Measurements from ENCODE around the gene ZNFX1. TPM values are rescaled to one million over a fixed set of nuclear protein-coding genes. Genes with fewer than 3 reads are reported as not detected.

ZNFX1 gene
- total RNA-seq, 1 experiment from 2014 or later = 11.0 TPM

DNA sequence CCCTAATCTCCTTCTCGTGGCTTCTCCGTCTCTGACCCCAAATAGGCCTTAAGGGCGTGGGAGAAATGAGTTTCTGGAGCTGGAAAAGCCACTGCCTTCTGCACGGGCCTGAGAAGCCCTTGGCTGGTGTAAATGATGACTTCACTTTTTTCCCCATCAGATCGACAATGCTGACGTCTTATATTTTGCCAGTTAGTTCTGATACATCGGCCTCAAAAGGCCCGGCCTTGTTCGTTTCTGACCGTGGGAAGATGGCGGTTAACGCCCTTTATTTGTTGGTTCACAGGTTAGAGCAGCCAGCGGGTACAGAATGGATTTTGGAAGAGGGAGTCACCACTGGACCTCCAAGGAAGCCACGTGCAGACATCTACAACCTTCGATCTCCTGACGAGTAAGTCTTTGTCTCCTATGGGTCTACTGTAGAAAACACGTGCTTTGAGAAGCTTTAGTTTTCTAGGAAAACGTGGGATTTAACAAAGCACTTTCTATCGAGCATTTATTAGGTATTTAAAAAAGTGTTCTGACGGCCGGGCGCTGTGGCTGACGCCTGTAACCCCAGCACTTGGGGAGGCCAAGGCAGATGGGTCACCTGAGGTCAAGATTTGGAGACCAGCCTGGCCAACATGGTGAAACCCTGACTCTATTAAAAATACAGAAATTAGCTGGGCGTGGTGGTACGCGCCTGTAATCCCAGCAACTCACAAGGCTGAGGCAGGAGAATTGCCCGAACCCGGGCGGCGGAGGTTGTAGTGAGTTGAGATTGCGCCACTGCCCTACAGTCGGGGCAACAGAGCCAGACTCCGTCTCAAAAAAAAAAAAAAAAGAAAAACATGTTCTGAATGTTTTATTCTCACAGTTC lies 1.2 kb upstream of the ZNFX1 start (continued):
- TF ChIP-seq, protein P1, sequence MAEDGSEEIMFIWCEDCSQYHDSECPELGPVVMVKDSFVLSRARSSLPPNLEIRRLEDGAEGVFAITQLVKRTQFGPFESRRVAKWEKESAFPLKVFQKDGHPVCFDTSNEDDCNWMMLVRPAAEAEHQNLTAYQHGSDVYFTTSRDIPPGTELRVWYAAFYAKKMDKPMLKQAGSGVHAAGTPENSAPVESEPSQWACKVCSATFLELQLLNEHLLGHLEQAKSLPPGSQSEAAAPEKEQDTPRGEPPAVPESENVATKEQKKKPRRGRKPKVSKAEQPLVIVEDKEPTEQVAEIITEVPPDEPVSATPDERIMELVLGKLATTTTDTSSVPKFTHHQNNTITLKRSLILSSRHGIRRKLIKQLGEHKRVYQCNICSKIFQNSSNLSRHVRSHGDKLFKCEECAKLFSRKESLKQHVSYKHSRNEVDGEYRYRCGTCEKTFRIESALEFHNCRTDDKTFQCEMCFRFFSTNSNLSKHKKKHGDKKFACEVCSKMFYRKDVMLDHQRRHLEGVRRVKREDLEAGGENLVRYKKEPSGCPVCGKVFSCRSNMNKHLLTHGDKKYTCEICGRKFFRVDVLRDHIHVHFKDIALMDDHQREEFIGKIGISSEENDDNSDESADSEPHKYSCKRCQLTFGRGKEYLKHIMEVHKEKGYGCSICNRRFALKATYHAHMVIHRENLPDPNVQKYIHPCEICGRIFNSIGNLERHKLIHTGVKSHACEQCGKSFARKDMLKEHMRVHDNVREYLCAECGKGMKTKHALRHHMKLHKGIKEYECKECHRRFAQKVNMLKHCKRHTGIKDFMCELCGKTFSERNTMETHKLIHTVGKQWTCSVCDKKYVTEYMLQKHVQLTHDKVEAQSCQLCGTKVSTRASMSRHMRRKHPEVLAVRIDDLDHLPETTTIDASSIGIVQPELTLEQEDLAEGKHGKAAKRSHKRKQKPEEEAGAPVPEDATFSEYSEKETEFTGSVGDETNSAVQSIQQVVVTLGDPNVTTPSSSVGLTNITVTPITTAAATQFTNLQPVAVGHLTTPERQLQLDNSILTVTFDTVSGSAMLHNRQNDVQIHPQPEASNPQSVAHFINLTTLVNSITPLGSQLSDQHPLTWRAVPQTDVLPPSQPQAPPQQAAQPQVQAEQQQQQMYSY (CRISPR knock-in tag; IDR thresholded peaks at IDR 0.05) = no peak
- TF ChIP-seq ELF4 (CRISPR knock-in tag; IDR thresholded peaks at IDR 0.05; ENCODE audit: low read depth) (no peak), ETV6 (CRISPR knock-in tag; IDR thresholded peaks at IDR 0.05) (no peak), ZNF219 (CRISPR knock-in tag; IDR thresholded peaks at IDR 0.05; ENCODE audit: borderline replicate concordance) (no peak), NR3C1 (CRISPR knock-in tag; conservative IDR thresholded peaks at IDR 0.05; ENCODE audit: low read depth) (no peak), EMX1 (CRISPR knock-in tag; IDR thresholded peaks at IDR 0.05) (0 out of 2 replicates have a peak, but pooled peaks have one; percentile 22), ZNF263 (CRISPR knock-in tag; IDR thresholded peaks at IDR 0.05; ENCODE audit: low read depth) (no peak), FOXK1 (CRISPR knock-in tag; IDR thresholded peaks at IDR 0.05) (no peak), TEAD1 (CRISPR knock-in tag; IDR thresholded peaks at IDR 0.05) (no peak), NR1H2 (CRISPR knock-in tag; IDR thresholded peaks at IDR 0.05) (0 out of 2 replicates have a peak, but pooled peaks have one; percentile 1), GTF2I (CRISPR knock-in tag; conservative IDR thresholded peaks at IDR 0.05) (no peak), ZNF121 (CRISPR knock-in tag; IDR thresholded peaks at IDR 0.05) (peak; percentile 64; the same call in 1 of the 2 replicates), SP1 (CRISPR knock-in tag; conservative IDR thresholded peaks at IDR 0.05) (no peak)
- TF ChIP-seq, protein P2, sequence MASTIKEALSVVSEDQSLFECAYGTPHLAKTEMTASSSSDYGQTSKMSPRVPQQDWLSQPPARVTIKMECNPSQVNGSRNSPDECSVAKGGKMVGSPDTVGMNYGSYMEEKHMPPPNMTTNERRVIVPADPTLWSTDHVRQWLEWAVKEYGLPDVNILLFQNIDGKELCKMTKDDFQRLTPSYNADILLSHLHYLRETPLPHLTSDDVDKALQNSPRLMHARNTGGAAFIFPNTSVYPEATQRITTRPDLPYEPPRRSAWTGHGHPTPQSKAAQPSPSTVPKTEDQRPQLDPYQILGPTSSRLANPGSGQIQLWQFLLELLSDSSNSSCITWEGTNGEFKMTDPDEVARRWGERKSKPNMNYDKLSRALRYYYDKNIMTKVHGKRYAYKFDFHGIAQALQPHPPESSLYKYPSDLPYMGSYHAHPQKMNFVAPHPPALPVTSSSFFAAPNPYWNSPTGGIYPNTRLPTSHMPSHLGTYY (CRISPR knock-in tag; IDR thresholded peaks at IDR 0.05) = no peak; the same call in 1 of the 2 replicates
- TF ChIP-seq, protein P3, sequence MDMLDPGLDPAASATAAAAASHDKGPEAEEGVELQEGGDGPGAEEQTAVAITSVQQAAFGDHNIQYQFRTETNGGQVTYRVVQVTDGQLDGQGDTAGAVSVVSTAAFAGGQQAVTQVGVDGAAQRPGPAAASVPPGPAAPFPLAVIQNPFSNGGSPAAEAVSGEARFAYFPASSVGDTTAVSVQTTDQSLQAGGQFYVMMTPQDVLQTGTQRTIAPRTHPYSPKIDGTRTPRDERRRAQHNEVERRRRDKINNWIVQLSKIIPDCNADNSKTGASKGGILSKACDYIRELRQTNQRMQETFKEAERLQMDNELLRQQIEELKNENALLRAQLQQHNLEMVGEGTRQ (CRISPR knock-in tag; IDR thresholded peaks at IDR 0.05) = no peak
- TF ChIP-seq, protein P4, sequence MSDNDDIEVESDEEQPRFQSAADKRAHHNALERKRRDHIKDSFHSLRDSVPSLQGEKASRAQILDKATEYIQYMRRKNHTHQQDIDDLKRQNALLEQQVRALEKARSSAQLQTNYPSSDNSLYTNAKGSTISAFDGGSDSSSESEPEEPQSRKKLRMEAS (CRISPR knock-in tag; IDR thresholded peaks at IDR 0.05) = 0 out of 2 replicates have a peak, but pooled peaks have one; percentile 1
- TF ChIP-seq, protein P5, sequence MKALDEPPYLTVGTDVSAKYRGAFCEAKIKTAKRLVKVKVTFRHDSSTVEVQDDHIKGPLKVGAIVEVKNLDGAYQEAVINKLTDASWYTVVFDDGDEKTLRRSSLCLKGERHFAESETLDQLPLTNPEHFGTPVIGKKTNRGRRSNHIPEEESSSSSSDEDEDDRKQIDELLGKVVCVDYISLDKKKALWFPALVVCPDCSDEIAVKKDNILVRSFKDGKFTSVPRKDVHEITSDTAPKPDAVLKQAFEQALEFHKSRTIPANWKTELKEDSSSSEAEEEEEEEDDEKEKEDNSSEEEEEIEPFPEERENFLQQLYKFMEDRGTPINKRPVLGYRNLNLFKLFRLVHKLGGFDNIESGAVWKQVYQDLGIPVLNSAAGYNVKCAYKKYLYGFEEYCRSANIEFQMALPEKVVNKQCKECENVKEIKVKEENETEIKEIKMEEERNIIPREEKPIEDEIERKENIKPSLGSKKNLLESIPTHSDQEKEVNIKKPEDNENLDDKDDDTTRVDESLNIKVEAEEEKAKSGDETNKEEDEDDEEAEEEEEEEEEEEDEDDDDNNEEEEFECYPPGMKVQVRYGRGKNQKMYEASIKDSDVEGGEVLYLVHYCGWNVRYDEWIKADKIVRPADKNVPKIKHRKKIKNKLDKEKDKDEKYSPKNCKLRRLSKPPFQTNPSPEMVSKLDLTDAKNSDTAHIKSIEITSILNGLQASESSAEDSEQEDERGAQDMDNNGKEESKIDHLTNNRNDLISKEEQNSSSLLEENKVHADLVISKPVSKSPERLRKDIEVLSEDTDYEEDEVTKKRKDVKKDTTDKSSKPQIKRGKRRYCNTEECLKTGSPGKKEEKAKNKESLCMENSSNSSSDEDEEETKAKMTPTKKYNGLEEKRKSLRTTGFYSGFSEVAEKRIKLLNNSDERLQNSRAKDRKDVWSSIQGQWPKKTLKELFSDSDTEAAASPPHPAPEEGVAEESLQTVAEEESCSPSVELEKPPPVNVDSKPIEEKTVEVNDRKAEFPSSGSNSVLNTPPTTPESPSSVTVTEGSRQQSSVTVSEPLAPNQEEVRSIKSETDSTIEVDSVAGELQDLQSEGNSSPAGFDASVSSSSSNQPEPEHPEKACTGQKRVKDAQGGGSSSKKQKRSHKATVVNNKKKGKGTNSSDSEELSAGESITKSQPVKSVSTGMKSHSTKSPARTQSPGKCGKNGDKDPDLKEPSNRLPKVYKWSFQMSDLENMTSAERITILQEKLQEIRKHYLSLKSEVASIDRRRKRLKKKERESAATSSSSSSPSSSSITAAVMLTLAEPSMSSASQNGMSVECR (CRISPR knock-in tag; IDR thresholded peaks at IDR 0.05; ENCODE audit: borderline replicate concordance) = 0 out of 2 replicates have a peak, but pooled peaks have one; percentile 1
- TF ChIP-seq, protein P6, sequence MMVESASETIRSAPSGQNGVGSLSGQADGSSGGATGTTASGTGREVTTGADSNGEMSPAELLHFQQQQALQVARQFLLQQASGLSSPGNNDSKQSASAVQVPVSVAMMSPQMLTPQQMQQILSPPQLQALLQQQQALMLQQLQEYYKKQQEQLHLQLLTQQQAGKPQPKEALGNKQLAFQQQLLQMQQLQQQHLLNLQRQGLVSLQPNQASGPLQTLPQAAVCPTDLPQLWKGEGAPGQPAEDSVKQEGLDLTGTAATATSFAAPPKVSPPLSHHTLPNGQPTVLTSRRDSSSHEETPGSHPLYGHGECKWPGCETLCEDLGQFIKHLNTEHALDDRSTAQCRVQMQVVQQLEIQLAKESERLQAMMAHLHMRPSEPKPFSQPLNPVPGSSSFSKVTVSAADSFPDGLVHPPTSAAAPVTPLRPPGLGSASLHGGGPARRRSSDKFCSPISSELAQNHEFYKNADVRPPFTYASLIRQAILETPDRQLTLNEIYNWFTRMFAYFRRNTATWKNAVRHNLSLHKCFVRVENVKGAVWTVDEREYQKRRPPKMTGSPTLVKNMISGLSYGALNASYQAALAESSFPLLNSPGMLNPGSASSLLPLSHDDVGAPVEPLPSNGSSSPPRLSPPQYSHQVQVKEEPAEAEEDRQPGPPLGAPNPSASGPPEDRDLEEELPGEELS (CRISPR knock-in tag; IDR thresholded peaks at IDR 0.05) = no peak
- TF ChIP-seq, protein P7, sequence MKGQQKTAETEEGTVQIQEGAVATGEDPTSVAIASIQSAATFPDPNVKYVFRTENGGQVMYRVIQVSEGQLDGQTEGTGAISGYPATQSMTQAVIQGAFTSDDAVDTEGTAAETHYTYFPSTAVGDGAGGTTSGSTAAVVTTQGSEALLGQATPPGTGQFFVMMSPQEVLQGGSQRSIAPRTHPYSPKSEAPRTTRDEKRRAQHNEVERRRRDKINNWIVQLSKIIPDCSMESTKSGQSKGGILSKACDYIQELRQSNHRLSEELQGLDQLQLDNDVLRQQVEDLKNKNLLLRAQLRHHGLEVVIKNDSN (CRISPR knock-in tag; IDR thresholded peaks at IDR 0.05) = no peak
- TF ChIP-seq, protein P8, sequence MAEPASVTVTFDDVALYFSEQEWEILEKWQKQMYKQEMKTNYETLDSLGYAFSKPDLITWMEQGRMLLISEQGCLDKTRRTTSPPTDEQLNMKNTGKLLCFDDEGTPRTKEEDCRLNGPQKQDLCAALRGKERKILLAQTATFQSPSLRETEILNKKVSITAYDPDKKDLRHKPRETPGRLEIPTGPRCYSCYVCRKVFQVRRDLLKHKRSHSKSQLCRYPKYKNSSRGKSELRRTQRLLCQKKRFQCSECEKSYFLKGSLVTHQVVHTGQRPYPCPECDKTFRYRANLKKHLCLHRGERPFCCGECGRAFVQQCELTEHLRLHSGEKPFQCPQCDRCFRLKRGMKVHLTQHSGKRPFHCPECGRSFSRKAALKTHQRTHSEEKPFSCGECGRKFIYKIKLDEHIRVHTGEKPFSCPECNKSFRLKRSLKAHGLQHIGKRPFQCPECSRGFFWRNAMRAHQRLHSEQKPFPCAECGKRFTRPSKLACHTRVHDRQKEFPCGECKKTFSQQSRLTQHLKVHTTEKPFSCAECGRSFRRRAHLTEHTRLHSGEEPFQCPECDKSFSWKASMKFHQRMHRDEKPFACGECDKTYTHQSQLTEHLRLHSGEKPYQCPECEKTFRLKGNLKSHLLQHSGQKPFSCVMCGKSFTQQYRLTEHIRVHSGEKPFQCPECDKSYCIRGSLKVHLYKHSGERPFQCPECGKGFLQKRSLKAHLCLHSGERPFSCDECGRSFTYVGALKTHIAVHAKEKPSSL (CRISPR knock-in tag; conservative IDR thresholded peaks at IDR 0.05) = peak; percentile 75; the same call in 1 of the 2 replicates
- TF ChIP-seq, protein P9, sequence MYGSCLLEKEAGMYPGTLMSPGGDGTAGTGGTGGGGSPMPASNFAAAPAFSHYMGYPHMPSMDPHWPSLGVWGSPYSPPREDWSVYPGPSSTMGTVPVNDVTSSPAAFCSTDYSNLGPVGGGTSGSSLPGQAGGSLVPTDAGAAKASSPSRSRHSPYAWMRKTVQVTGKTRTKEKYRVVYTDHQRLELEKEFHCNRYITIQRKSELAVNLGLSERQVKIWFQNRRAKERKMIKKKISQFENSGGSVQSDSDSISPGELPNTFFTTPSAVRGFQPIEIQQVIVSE (CRISPR knock-in tag; IDR thresholded peaks at IDR 0.05; ENCODE audit: borderline replicate concordance) = no peak

Measured in WTC11 (cell line).